ENCODE measurements around the gene HIBCH.
"Not testable (repeated sequence)": the region's sequence is repeated elsewhere in the genome, so short reads cannot be mapped to it uniquely, and the experiment has no call there.

The HIBCH gene

GRCh38 chr2:190235101-190235500 lies 84.5 kb downstream of the HIBCH start:
- no peak for DNase-seq (ENCODE audit: low read depth)

- DNase-seq (ENCODE audit: low read depth): not testable (repeated sequence)
Measured at GRCh38 chr2:190223989-190224388, 95.6 kb downstream of the HIBCH start.

- not testable (repeated sequence) for DNase-seq (ENCODE audit: low read depth)
Measured at GRCh38 chr2:190222745-190223144, 96.9 kb downstream of the HIBCH start.

- DNase-seq (ENCODE audit: low read depth): no peak
Measured at GRCh38 chr2:190221429-190221828, 98.2 kb downstream of the HIBCH start.

- DNase-seq (ENCODE audit: low read depth): no peak
Measured at GRCh38 chr2:190219186-190219585, 100.4 kb downstream of the HIBCH start.

GRCh38 chr2:190217616-190218015 lies 102.0 kb downstream of the HIBCH start:
- no peak for DNase-seq (ENCODE audit: low read depth)

- DNase-seq (ENCODE audit: low read depth): no peak
Measured at GRCh38 chr2:190216829-190217228, 102.8 kb downstream of the HIBCH start.

GRCh38 chr2:190215620-190216019 lies 104.0 kb downstream of the HIBCH start:
- DNase-seq (ENCODE audit: low read depth): no peak

- no peak for DNase-seq (ENCODE audit: low read depth)
Measured at GRCh38 chr2:190214426-190215194, 105.0 kb downstream of the HIBCH start.

GRCh38 chr2:190213441-190214335 lies 105.9 kb downstream of the HIBCH start:
- DNase-seq (ENCODE audit: low read depth): no peak

- DNase-seq (ENCODE audit: low read depth): no peak
Measured at GRCh38 chr2:190210471-190210870, 109.2 kb downstream of the HIBCH start.

- no peak for DNase-seq (ENCODE audit: low read depth)
Measured at GRCh38 chr2:190209559-190209958, 110.1 kb downstream of the HIBCH start.

GRCh38 chr2:190207930-190208329 lies 111.7 kb downstream of the HIBCH start:
- no peak for DNase-seq (ENCODE audit: low read depth)

- DNase-seq (ENCODE audit: low read depth): no peak
Measured at GRCh38 chr2:190205657-190206056, 114.0 kb downstream of the HIBCH start.

- no peak for DNase-seq (ENCODE audit: low read depth)
Measured at GRCh38 chr2:190202604-190203003, 117.0 kb downstream of the HIBCH start.

GRCh38 chr2:190202018-190202417 lies 117.6 kb downstream of the HIBCH start:
- DNase-seq (ENCODE audit: low read depth): no peak

GRCh38 chr2:190200603-190201002 lies 119.0 kb downstream of the HIBCH start:
- DNase-seq (ENCODE audit: low read depth): no peak

- no peak for DNase-seq (ENCODE audit: low read depth)
Measured at GRCh38 chr2:190199530-190199929, 120.1 kb downstream of the HIBCH start.

- DNase-seq (ENCODE audit: low read depth): no peak
Measured at GRCh38 chr2:190199109-190199508, 120.5 kb downstream of the HIBCH start.

GRCh38 chr2:190197143-190197720 lies 122.4 kb downstream of the HIBCH start:
- DNase-seq (ENCODE audit: low read depth): no peak

GRCh38 chr2:190190507-190191162 lies 129.0 kb downstream of the HIBCH start:
- DNase-seq (ENCODE audit: low read depth): no peak

GRCh38 chr2:190188289-190188688 lies 131.3 kb downstream of the HIBCH start:
- DNase-seq (ENCODE audit: low read depth): no peak
